Activated naive CD4-positive, alpha-beta T cell treated with Interleukin-2 at 50 U/mL for 16 hours (primary cell): Measurements from ENCODE around the gene MARCHF10.

ENCODE experiments used
- DNase-seq: peaks from one replicate; pipeline ENCODE4 v3.0.0-alpha.2; 2020

The MARCHF10 gene

DNA sequence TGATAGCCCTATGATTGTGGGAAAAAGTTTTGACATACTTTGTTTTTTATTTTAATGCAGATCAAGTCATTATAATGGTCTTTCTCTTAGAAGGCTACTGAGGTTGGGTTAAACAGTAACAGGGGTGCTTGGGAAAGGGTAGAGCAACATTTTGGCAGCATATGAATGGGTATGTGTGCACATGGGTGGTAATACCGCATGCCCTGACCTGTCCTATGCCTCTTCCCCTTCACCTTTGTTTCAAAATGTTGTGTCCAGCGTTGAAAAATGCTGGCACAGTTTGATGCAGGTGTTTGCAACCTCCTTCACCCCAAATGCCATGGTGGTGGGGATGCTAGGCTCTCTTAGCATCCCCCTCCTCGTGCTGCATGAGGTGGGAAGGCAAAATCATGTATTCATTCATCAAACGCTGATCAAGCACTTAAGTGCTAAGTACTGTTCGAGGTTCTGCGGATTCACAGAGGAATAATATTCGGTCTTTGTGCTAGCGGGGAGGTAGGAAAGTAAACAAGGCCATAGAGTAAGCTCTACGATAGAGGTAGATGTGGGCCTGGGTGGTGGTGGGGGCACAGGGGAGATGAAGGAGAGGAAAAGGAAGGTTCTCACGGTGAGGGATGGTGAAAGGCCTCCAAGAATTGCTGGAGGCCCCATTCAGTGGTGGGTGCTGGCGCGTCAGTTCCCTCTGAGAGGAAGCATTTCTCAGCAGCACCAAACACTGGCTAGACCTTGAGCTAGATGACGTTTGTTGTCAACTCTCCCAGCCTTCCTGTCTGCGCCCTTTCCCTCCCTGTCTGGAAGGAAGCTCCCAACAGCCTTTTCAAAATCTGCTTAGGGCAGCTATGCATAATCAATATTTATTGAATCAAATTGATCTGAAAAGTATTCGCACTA lies 13.3 kb upstream of the MARCHF10 start:
- DNase-seq = no peak

DNA sequence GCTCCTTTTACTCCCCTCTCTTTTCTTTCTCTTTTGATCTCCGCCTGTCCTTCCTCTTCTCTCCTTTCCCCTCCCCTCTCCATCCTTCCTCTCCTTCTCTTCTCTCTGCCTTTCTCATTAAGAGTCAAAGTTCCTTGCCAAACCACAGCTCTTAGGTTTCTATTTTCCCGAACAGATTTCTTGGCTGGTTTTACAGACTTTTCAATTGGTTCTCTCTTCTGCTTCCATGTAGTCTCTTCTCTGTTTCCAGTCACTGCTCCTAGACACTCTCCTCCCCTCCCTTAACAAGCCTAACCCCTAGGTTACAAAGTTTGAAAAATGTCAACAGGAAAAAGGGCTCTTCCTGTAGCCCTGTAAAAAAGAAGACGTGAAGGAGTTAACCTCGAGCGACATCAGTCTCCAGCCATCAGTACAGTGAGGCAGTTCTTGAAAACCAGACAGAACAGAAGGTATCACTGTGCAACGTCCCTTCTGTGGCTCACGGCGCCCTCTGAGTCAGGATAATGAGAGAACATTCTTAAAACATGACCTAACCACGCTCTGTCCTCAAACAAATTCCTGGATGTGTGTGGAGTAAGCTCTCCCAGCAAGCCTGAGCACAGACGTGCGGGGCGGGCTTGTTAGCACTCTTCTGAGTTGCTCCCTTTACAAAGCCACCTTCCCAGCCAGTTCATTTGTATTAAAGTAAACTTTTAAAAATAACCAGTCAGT lies 11.6 kb upstream of the MARCHF10 start:
- DNase-seq = no peak

DNA sequence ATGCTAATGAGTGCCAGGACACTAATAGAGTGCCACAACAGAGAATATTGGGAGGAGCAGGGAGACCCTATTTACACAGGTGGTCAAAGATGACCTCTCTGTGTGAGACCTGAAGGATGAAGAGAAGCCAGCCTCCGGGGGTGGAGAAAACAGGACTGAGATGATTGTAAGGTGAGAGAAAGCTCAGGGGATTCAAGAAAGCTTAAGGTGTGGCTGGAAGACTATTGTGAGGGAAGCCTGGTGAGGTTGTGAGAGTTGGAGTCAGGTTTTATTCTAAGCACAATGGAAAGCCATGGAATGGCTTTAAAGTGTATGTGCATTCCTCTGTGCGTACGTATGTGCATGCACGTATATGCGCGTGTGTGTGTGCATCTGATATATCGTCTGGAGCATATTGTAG lies 10.4 kb upstream of the MARCHF10 start:
- no peak for DNase-seq

DNA sequence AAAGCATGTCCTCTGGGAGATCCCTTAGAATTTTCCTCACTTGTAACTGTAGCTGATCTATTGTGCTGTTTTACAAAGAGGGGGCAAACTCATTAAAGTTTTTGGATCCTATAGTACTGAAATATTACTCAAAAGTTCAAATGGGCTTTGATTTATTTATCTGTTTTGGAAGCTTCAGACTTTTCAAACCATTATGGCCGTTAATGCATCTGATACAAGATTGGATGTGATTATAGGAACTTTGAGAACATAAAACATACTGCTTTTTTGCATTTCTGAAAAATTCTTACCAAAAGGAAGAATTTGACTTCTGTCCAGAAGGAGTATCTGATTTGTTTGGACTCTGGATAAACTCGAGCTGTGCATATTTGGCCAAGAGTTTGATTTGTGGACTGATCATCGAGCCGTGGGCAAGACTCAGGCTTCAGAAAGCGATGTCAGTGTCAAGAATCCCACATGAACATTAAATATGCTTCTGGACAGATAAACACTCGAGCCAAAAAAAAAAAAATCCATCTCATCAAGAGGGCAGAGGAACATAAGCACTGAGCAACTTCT lies 8.2 kb upstream of the MARCHF10 start:
- no peak for DNase-seq

DNA sequence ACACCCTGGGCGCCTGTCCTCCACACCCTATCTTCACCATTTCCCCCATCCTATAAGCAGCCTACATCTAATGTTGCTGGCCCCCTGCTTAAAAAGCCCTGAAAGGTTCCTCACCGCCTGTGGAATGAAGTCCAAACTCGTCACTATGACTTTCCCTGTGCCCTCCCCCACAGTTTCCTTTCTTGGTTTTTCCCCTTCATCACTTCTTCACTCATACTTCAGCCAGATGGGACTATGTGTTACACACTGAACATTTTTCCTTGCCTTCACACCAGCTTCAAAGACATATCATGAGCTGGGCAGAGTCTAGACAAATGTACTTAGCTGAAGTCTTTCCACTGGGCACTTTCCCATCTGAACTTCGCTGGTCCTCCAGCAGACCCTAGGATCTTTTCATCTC lies 1.5 kb upstream of the MARCHF10 start:
- no peak for DNase-seq

DNA sequence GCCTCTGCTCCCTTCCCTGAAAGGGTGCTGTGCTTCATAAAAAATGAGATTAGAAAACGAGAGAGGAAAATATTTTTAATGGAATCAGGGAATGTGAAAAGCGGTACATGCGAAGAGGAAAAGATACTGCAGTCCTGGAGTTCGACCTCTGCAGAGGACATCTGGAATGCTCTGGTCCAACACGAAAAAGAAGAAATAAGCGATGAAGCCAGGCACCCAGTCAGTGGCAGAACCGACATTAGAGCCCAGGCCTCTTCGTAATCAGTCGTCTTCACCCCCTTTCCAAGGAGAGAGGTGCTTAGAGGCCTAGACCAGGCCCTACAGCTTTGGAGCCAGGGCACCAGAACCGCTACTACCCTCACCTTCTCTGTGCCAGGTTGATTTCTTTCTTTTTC lies 459 bp upstream of the MARCHF10 start:
- DNase-seq = no peak

DNA sequence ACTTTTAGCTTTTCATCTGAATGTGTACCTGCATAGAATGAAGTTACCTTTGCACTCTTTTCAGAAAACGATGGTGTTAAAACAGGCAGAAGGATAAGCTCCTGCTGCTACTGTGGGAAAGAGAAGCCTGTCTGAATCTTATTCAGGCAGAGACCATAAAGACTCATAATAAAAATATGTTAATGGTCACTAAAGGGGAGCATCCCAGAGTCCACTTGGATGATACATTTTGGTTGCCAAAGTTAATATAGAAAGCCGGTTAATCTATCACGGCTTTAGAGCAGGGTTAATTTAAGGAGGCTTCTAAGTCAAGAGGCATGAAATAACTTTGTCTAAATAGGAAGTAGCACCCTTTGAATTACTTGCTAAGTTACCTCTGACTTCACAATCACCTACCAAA lies 2.9 kb downstream of the MARCHF10 start:
- DNase-seq = no peak

DNA sequence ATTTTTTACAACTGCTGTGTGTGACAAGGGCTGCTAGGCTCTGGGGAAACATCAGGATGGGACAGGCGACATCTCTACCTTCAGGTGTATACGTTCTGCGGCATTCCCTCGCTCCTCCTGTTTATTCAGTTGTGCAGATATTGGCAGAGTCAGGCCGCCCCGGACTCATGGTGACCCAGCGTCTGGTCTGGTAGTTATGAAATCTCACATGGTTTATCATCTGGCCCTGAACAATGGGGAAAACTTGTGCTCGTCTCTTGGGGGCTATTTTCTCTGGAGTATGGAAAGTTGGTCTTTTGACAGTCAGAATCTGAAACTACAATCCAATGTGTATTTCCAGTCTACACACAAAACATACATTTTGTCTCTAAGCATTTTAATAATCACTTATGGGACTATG lies 3.3 kb downstream of the MARCHF10 start:
- DNase-seq = no peak

DNA sequence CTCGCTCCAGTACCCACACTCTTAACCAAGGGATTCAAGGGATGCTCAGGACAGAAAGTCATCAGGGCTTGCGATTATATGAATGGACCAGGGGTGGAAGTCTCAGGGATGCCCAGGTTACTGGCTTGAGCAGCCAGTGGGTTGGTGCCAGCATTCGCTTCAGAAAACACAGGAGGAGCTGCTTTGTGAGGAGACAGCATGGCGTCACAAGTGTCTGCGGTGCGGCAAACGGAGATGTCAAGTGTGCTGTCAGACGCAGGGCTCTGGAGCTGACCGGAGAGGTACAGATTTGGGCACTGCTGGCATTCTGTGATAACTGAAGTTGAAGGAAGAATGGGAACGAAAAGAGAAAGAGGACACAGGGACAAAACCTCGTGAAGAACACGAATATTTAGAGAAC lies 4.1 kb downstream of the MARCHF10 start:
- no peak for DNase-seq

DNA sequence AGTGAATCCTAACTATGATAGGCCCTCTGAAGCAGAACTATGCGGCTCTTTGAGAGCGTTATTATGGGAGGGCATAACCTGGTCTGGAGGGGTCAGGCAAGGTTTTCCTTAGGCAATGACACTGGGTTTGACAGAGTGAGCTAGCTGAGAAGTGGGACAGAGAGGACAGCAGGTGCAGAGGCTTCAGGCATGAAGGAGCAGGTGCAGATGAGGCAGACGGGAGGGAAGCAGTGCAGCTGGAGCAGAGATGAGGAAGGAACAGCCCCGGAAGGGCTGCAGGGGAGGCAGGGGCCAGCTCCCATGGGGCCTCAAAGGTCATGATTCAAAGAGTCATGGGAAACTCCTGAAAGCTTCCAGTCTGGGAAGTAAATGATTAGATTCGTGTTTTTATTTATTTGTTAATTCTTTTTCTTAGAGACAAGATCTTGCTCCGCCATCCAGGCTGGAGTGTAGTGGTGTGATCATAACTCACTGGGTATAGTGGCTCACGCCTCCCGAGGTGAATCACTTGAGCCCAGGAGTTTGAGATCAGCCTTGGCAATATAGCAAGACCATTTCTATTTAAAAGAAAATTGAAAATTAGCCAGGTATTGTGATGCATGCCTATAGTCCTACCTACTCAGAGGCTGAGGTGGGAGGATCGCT lies 5.4 kb downstream of the MARCHF10 start:
- no peak for DNase-seq

DNA sequence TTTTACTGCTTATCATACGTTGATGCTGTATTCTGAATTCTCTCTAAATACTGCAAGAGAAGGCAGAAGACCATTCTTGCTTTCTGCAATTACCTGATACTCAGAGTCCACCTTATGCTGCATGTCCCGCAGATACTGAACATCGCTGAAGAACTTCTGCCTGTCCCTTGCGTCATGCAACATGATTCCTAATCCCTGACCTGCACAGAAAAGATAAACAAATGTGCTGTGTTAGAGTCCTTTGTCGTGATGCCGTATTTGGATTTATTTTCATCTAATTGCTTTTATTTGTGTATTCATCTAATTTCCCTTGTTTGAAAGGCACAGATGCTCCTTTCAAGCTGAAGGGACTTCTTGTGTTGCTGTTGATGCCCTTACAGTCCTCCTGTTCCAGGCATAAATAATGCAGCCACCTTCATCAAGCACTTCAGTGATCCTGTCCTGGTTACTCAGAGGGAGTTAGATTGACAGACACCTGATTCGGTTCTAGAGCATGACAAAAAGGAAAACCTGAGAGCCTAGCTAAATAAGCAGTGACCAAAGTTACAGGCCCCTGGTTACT lies 6.5 kb downstream of the MARCHF10 start:
- no peak for DNase-seq

DNA sequence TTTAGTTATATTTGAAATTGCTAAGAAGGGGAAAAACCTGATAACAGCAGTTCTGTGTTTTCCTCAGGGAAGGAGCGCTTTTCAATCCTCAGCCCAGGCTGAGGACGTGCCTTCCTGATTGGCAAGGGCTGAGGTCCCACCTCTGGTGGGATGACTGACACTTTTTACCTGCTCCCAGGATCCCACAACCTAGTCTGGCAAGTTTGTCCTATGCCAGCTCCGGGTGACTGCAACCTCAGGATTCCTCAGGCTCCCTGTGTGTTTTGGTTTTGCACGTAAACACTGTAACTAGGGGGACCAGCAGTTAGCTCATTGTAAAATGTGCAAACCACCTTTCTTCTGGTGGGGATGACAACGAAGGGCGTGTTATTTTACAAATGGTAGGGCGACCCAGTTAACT lies 7.5 kb downstream of the MARCHF10 start:
- no peak for DNase-seq

DNA sequence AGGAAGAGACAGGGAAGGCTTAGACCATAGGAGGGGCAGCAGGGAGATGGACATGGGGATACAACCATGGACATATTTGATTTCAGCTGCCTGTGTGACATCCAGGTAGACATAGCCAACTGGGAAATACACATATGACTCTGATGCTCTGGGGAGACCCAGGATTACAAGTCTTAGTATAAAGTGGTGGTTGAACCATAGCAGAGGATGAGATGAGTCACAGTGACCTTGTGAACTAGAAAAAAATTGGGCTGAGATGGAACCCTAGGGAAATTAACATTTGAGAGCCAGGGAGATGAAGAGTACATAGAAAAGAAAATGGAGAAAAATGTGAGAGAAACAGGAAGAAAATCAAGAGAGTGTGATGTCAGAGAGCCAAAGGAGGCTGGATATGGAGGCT lies 10.2 kb downstream of the MARCHF10 start:
- DNase-seq = no peak

DNA sequence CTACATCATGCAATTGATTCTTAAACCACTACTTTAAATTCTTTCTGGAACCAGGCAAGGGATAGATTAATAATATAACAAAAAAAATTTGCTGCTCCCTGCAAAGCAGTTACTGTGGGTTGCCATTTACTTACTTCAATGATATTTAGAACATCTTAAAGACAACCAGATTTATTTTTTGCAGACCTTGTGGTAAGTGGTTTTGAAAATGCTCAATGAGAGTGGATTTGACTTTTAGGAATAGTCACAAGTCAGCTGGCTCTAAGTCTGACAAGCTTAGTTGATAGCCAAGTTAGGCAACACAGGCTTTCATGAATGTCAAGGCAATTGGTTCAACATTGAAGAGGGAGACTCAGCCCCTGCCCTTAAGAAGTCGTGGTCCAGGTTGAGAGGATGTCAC lies 11.8 kb downstream of the MARCHF10 start:
- DNase-seq = no peak

DNA sequence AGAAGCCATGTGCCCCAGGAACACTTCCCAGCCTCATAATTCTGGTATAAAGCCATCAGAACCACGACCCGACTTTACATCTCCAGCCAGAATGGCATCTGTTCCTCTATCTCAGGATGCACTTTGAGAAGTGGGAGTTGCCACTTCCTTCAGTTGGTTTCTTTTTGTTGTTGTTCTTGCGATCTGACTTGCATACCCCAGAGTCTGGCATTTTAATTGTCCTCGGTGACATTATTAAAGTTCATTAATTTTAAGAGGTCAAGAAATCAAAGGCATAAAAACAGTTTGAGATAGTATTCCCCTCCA lies 13.5 kb downstream of the MARCHF10 start:
- no peak for DNase-seq

DNA sequence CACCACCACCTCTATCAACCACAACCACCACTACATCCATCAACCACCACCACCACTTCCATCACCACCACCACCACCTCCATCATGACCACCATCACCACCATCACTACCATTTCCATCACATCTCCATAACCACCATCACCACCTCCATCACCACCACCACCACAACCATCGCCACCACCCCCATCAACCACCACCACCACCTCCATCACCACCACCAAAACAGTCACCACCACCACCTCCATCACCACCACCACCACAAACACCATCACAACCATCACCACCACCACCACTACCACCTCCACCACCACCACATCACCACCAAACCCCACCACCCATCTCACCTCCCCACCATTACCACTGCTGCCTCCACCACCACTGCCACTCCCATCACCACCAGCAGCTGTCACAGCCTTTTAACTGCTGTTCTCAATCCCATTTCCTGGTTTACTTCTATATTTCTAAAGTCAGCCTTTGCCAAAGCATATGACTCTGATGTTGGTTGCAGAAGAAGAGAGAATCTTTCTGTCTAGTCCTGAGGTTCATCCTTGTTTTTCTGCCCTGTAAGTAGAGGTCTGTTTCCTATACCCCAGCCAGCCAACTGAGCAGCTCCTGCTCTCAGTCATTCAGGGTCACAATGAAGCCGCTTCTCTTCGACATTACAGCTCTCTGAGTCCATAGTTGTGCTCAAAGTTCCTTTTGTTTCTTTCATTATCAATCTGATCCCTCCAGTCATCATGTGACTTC lies 14.0 kb downstream of the MARCHF10 start:
- no peak for DNase-seq

DNA sequence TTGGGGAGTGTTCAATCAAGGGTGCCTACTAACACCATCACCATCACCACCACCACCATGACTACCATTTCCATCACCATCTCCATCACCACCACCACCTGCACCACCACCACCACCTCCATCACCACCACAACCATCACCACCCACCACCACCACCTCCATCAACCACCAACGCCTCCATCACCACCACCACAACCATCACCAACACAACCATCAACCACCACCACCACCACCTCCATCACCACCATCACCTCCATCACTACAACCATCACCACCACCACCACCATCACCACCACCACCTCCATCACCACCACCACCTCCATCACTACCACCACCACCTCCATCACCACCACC lies 15.7 kb downstream of the MARCHF10 start:
- DNase-seq = no peak

DNA sequence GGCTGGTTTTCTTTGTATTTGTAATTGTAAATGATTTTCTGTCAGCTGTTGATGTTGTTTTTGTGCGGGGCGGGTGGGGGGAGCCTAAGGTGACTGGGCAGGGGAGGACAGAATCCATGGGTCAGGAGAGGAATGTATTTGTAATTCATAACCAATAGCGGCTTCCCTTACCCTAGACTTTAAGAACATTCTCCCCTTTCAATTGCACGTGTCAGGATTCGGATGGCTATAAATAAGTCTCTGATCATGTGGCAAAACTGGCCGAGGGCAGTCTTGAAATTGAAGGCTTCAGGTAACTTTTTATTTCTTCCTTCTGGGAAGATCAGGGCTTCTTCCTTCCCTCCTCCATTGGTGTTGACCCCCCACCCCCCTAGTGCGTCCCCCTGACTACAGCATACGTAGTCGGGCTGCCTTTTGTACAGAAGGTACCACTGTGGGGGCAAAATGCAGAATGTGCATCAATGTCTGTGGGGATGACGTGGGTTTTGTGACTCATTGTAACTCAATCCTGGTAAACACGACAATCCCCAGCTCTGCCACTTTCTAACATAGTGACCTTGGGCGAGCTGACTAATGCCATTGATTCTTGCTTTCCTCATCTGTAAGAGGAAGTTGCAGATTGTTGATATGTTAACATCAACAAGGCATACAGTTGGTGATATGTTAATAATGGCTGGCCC lies 16.2 kb downstream of the MARCHF10 start:
- DNase-seq = no peak

DNA sequence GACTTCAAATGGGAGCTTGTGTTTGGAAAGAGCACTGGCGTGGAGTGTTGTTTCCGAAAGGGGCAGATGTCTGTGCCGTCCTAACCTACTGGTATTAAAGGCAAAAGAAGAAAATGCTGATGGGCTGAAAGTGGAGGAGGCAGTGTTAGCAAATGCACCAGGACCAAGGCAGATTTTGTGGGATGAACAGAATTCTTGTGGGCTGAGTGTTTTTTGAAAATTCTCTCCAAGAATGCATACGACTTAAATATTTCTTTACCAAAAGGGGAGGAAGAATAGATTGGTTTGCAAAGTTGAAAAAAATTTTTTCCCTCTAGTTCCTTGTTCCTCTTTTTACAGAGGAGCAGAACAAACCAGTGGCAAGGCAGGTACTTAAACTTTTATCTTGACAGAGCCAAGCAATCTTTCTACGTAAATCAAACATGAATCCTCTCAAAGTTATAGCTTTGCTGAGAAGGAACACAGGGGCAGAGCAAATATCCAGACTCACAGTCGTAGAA lies 16.8 kb downstream of the MARCHF10 start:
- DNase-seq = no peak

DNA sequence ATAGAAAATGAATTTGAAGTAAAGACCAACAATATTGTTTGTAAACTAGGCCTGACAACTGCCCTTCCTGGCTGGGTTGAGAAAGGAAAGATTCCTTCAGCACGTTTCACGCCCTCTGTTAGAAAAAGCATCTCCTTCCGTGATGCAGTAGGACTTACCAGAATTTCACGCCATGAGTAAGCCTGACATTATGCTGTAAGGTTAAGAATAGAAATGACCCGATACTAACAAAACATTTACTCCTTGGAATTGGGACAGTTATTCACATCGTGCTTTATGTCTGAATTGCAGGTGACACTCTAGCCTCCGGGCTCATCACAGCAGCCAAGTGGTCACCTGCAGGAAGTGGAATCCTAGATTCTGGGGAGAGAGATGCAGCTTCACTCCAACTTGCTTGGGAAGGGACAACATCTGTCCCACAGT lies 17.5 kb downstream of the MARCHF10 start:
- no peak for DNase-seq

DNA sequence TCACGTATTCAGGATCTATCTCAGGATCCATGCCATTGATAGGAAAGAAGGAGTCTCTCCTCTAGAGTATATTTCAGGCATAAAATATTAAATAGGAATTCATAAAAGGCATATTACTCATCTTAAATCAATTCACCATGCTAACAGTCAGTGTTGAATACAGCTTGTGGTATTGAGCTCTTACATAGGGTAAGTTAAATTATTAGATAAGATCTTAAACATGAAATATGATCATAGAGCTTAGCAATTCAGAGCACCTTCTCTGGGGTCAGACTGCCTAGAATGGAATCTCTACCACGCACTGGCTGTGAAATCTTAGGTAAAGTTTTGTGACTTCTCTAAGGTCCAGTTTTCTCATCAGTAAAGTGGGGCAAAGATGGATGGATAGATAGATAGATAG lies 20.7 kb downstream of the MARCHF10 start:
- DNase-seq = no peak

DNA sequence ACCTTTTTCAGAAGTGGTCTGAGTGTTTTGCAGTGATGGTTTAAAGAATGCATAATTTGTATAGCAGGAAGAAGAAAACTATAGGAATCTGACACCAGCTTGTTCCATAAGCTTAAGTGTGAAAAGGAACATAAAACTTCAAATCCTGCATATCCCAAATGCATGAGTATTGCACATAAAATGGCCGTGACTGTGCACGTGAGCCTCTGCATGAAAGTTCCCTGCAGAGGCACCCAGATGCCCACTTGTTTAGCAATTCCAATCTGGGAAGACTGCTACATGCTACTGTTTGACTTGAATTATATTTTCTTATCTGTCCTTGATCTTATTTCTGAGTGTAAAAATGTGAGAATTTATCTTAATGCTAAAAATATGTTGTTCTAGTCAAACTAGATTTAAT lies 21.5 kb downstream of the MARCHF10 start:
- no peak for DNase-seq
